Epithelial cell of proximal tubule (primary cell): Measurements from ENCODE around the gene TCERG1L. TPM values are rescaled to one million over a fixed set of nuclear protein-coding genes. Genes with fewer than 3 reads are reported as not detected.

Experiments used
- DNase-seq: peaks from one replicate; pipeline ENCODE4 v3.0.0-alpha.2; 2011; ENCODE audit warnings: low read depth
- H3K4me3 ChIP-seq: 2 replicates; pipeline ENCODE4 v1.5.1; 2011; ENCODE audit warnings: low read depth, mild to moderate bottlenecking, low read length
- CTCF ChIP-seq: conservative IDR thresholded peaks from 2 replicates; pipeline ENCODE4 v1.5.1; 2012; ENCODE audit warnings: low read depth, mild to moderate bottlenecking, low read length
- total RNA-seq: library from RNA; depleted of rRNA; stranded (reverse); fragments of >200 nt; gene quantifications from 2 replicates; pipeline ENCODE4 v1.2.3, GENCODE V29; 2015

Gene TCERG1L
- total RNA-seq, 1 donor from 2014 or later = not detected

- DNase-seq = no peak
- no peak for TF ChIP-seq CTCF
- no peak overlapping the region for H3K4me3 ChIP-seq
Observed at GRCh38 chr10:131222986-131223385, 88.5 kb downstream of the TCERG1L start.

GRCh38 chr10:131221632-131222277, 89.8 kb downstream of the TCERG1L start:
- no peak for TF ChIP-seq CTCF
- no peak overlapping the region for H3K4me3 ChIP-seq
- no peak for DNase-seq

GRCh38 chr10:131220601-131221171, 90.8 kb downstream of the TCERG1L start:
- no peak for TF ChIP-seq CTCF
- H3K4me3 ChIP-seq = no peak overlapping the region
- no peak for DNase-seq

- DNase-seq = no peak
Observed at GRCh38 chr10:131219955-131220489, 91.5 kb downstream of the TCERG1L start.

GRCh38 chr10:131219584-131219886, 92.0 kb downstream of the TCERG1L start:
- H3K4me3 ChIP-seq = no peak overlapping the region
- TF ChIP-seq CTCF = no peak
- DNase-seq = no peak

More at GRCh38 chr10:131219955-131220489, 91.5 kb downstream of the TCERG1L start:
- H3K4me3 ChIP-seq = no peak overlapping the region
- no peak for TF ChIP-seq CTCF

GRCh38 chr10:131218811-131219583, 92.5 kb downstream of the TCERG1L start:
- no peak for DNase-seq
- no peak overlapping the region for H3K4me3 ChIP-seq
- TF ChIP-seq CTCF = no peak
